Peyer's patch (tissue), 4 donors: ENCODE results near the gene ERICH6.

Experiments used
- CTCF ChIP-seq, 6 experiments: fragments of 450-650 bp in 4 of 6; fragments of 200-600 bp in 2 of 6; sonication (generic) in 1 of 6; IDR thresholded peaks; one replicate each; pipeline ENCODE4 v1.5.1; 2017 to 2019; ENCODE audit warnings: antibody characterized with exemption in 6 of 6, mild to moderate bottlenecking in 3 of 6, moderate library complexity in 1 of 6
- POLR2A ChIP-seq, 2 donors: fragments of 450-650 bp; IDR thresholded peaks; one replicate each; pipeline ENCODE4 v1.5.1; 2017; ENCODE audit warnings: antibody characterized with exemption in 2 of 2, mild to moderate bottlenecking in 2 of 2, moderate library complexity in 2 of 2

GRCh38 chr3:150663461-150663860 lies 40.3 kb downstream of the ERICH6 start:
- TF ChIP-seq POLR2A (IDR thresholded peaks at IDR 0.05) (no peak), CTCF (IDR thresholded peaks at IDR 0.05) (no peak)
